GM23338 (cell line): ENCODE measurements around the gene FARS2. TPM values are rescaled to one million over a fixed set of nuclear protein-coding genes. Genes with fewer than 3 reads are reported as not detected.

Experiments
- CREB1 ChIP-seq: fragments of 250-450 bp; sonication (Bioruptor Pico); IDR thresholded peaks from 2 replicates; pipeline ENCODE4 v1.5.0; 2020; ENCODE audit warnings: low read depth, mild to moderate bottlenecking, moderate library complexity
- EZH2 ChIP-seq: fragments of 200-600 bp; sonication (generic); IDR thresholded peaks from one replicate; pipeline ENCODE4 v1.8.0; 2017; ENCODE audit warnings: antibody characterized with exemption, mild to moderate bottlenecking, low read depth; ENCODE audit not compliant: unreplicated experiment
- JUNB ChIP-seq: IDR thresholded peaks from one replicate; pipeline ENCODE4 v1.6.1; 2016; ENCODE audit warnings: antibody characterized with exemption; ENCODE audit not compliant: unreplicated experiment
- ZNF331 ChIP-seq: fragments of 250-450 bp; sonication (Bioruptor Pico); IDR thresholded peaks from 2 replicates; pipeline ENCODE4 v1.5.0; 2020; ENCODE audit warnings: low read depth, mild to moderate bottlenecking, moderate library complexity
- polyA plus RNA-seq: library from polyadenylated mRNA; unstranded; fragments of >200 nt; fragmentation: Nextera tagmentation; extraction: Ambion mirVana; gene quantifications from 2 replicates; pipeline ENCODE4 v1.2.1, GENCODE V29; 2016
- total RNA-seq: library from RNA; depleted of rRNA; stranded (reverse); fragments of >200 nt; shearing (Covaris generic); gene quantifications from 2 replicates; pipeline ENCODE4 v1.2.3, GENCODE V29; 2014
- TF ChIP-seq, protein P1 (sequence below), 2 experiments: fragments of 200-600 bp in 1 of 2; sonication (generic) in 1 of 2; conservative IDR thresholded peaks; 2 replicates each; pipeline versions ENCODE4 v1.5.1 to v1.6.1; 2016 to 2017; ENCODE audit warnings: antibody characterized with exemption in 2 of 2, low read depth in 2 of 2, mild to moderate bottlenecking in 2 of 2, moderate library complexity in 1 of 2
- TF ChIP-seq, protein P2 (sequence below): IDR thresholded peaks from 2 replicates; pipeline ENCODE4 v1.6.1; 2016; ENCODE audit warnings: antibody characterized with exemption
- TF ChIP-seq, protein P3 (sequence below): fragments of 250-450 bp; sonication (Bioruptor Pico); IDR thresholded peaks from 2 replicates; pipeline ENCODE4 v1.5.0; 2020; ENCODE audit warnings: mild to moderate bottlenecking, moderate library complexity

FARS2 gene
- total and polyA plus RNA-seq, 2 experiments from 2014 or later, result 7.6 to 19.0 TPM

DNA sequence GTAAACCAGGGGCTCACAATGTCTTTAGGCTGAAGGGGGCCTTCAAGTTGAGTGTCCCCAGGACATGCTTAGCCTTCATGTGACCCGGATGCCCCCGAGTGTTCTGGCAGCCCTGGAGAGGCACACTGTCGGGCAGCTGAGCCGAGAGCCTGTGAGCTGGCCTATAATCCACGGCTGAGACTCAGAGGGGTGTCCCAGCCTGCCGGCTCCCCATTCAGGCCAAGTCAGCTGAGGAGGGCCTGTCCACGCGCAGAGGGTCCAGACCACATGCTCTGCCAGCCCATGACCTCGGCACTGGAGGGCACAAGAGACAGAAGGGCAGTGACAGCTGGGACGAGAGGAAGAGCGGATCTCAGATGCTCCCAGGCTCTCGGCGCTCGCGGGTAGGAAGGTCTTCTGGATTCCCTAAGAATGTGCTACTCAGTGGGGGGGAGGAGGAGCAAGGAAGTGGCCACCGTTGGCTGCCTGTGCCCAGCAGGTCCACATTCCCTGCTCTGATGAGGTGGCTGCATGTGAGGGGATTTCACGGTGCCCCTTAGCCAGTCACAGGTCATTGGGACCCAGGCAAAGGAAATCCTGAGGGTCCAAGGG lies 520.7 kb downstream of the FARS2 start (continued):
- TF ChIP-seq, protein P1, sequence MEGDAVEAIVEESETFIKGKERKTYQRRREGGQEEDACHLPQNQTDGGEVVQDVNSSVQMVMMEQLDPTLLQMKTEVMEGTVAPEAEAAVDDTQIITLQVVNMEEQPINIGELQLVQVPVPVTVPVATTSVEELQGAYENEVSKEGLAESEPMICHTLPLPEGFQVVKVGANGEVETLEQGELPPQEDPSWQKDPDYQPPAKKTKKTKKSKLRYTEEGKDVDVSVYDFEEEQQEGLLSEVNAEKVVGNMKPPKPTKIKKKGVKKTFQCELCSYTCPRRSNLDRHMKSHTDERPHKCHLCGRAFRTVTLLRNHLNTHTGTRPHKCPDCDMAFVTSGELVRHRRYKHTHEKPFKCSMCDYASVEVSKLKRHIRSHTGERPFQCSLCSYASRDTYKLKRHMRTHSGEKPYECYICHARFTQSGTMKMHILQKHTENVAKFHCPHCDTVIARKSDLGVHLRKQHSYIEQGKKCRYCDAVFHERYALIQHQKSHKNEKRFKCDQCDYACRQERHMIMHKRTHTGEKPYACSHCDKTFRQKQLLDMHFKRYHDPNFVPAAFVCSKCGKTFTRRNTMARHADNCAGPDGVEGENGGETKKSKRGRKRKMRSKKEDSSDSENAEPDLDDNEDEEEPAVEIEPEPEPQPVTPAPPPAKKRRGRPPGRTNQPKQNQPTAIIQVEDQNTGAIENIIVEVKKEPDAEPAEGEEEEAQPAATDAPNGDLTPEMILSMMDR (conservative IDR thresholded peaks at IDR 0.05; ENCODE audit: low read depth in 2 of 2), result no peak
- TF ChIP-seq JUNB (no peak), CREB1 (CRISPR knock-in tag) (no peak), ZNF331 (CRISPR knock-in tag) (no peak), EZH2 (no peak)
- TF ChIP-seq, protein P2, sequence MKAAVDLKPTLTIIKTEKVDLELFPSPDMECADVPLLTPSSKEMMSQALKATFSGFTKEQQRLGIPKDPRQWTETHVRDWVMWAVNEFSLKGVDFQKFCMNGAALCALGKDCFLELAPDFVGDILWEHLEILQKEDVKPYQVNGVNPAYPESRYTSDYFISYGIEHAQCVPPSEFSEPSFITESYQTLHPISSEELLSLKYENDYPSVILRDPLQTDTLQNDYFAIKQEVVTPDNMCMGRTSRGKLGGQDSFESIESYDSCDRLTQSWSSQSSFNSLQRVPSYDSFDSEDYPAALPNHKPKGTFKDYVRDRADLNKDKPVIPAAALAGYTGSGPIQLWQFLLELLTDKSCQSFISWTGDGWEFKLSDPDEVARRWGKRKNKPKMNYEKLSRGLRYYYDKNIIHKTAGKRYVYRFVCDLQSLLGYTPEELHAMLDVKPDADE, result no peak
- TF ChIP-seq, protein P3, sequence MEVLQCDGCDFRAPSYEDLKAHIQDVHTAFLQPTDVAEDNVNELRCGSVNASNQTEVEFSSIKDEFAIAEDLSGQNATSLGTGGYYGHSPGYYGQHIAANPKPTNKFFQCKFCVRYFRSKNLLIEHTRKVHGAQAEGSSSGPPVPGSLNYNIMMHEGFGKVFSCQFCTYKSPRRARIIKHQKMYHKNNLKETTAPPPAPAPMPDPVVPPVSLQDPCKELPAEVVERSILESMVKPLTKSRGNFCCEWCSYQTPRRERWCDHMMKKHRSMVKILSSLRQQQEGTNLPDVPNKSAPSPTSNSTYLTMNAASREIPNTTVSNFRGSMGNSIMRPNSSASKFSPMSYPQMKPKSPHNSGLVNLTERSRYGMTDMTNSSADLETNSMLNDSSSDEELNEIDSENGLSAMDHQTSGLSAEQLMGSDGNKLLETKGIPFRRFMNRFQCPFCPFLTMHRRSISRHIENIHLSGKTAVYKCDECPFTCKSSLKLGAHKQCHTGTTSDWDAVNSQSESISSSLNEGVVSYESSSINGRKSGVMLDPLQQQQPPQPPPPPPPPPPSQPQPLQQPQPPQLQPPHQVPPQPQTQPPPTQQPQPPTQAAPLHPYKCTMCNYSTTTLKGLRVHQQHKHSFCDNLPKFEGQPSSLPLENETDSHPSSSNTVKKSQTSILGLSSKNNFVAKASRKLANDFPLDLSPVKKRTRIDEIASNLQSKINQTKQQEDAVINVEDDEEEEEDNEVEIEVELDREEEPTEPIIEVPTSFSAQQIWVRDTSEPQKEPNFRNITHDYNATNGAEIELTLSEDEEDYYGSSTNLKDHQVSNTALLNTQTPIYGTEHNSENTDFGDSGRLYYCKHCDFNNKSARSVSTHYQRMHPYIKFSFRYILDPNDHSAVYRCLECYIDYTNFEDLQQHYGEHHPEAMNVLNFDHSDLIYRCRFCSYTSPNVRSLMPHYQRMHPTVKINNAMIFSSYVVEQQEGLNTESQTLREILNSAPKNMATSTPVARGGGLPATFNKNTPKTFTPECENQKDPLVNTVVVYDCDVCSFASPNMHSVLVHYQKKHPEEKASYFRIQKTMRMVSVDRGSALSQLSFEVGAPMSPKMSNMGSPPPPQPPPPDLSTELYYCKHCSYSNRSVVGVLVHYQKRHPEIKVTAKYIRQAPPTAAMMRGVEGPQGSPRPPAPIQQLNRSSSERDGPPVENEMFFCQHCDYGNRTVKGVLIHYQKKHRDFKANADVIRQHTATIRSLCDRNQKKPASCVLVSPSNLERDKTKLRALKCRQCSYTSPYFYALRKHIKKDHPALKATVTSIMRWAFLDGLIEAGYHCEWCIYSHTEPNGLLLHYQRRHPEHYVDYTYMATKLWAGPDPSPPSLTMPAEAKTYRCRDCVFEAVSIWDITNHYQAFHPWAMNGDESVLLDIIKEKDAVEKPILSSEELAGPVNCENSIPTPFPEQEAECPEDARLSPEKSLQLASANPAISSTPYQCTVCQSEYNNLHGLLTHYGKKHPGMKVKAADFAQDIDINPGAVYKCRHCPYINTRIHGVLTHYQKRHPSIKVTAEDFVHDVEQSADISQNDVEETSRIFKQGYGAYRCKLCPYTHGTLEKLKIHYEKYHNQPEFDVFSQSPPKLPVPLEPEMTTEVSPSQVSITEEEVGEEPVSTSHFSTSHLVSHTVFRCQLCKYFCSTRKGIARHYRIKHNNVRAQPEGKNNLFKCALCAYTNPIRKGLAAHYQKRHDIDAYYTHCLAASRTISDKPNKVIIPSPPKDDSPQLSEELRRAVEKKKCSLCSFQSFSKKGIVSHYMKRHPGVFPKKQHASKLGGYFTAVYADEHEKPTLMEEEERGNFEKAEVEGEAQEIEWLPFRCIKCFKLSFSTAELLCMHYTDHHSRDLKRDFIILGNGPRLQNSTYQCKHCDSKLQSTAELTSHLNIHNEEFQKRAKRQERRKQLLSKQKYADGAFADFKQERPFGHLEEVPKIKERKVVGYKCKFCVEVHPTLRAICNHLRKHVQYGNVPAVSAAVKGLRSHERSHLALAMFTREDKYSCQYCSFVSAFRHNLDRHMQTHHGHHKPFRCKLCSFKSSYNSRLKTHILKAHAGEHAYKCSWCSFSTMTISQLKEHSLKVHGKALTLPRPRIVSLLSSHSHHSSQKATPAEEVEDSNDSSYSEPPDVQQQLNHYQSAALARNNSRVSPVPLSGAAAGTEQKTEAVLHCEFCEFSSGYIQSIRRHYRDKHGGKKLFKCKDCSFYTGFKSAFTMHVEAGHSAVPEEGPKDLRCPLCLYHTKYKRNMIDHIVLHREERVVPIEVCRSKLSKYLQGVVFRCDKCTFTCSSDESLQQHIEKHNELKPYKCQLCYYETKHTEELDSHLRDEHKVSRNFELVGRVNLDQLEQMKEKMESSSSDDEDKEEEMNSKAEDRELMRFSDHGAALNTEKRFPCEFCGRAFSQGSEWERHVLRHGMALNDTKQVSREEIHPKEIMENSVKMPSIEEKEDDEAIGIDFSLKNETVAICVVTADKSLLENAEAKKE (CRISPR knock-in tag), result no peak
